Spleen (tissue), 11 donors: ENCODE results near the gene CA5A. TPM values are rescaled to one million over a fixed set of nuclear protein-coding genes. Genes with fewer than 3 reads are reported as not detected.
A peak's percentile ranks its signal among the peaks of the same experiment; 100 is the strongest.
"Not testable (repeated sequence)": the region's sequence is repeated elsewhere in the genome, so short reads cannot be mapped to it uniquely, and the experiment has no call there.

ENCODE experiments used
- DNase-seq: peaks from one replicate; pipeline ENCODE4 v3.0.0-alpha.2; 2020
- H3K27ac ChIP-seq, 8 donors: fragments of 200-600 bp; sonication (generic) in 7 of 8; 1 replicate in 4 of 8; 2 replicates in 4 of 8; pipeline versions ENCODE4 v1.5.0 to v1.8.0; 2016 to 2021; ENCODE audit warnings: inconsistent platforms in 4 of 8, mild to moderate bottlenecking in 4 of 8, moderate library complexity in 1 of 8
- H3K27me3 ChIP-seq, 7 donors: fragments of 200-600 bp; sonication (generic) in 6 of 7; replicated peaks in 1 of 7; 1 replicate in 4 of 7; 2 replicates in 3 of 7; pipeline versions ENCODE4 v1.5.0 to v1.8.0; 2016 to 2021; ENCODE audit warnings: inconsistent platforms in 3 of 7, mild to moderate bottlenecking in 1 of 7
- H3K36me3 ChIP-seq, 6 donors: fragments of 200-600 bp; sonication (generic) in 5 of 6; 1 replicate in 4 of 6; 2 replicates in 2 of 6; pipeline versions ENCODE4 v1.5.0 to v1.8.0; 2016 to 2021; ENCODE audit warnings: inconsistent platforms in 2 of 6
- H3K4me1 ChIP-seq, 6 donors: fragments of 200-600 bp; sonication (generic) in 5 of 6; 1 replicate in 3 of 6; 2 replicates in 3 of 6; pipeline versions ENCODE4 v1.5.0 to v1.8.0; 2016 to 2021; ENCODE audit warnings: inconsistent platforms in 3 of 6
- H3K4me3 ChIP-seq, 8 donors: fragments of 200-600 bp; sonication (generic) in 7 of 8; 1 replicate in 4 of 8; 2 replicates in 4 of 8; pipeline versions ENCODE4 v1.5.0 to v1.8.0; 2016 to 2021; ENCODE audit warnings: inconsistent platforms in 4 of 8, mild to moderate bottlenecking in 4 of 8, moderate library complexity in 2 of 8
- H3K9me3 ChIP-seq, 8 donors: fragments of 200-600 bp; sonication (generic) in 7 of 8; 1 replicate in 4 of 8; 2 replicates in 4 of 8; pipeline versions ENCODE4 v1.5.0 to v1.8.0; 2016 to 2021; ENCODE audit warnings: inconsistent platforms in 4 of 8
- POLR2A ChIP-seq, 3 donors: fragments of 450-650 bp; IDR thresholded peaks; one replicate each; pipeline ENCODE4 v1.5.1; 2017; ENCODE audit warnings: antibody characterized with exemption in 3 of 3, mild to moderate bottlenecking in 1 of 3
- POLR2AphosphoS5 ChIP-seq, 3 donors: sonication (generic); formaldehyde crosslinking; IDR thresholded peaks; one replicate each; pipeline ENCODE4 v1.5.1; 2017; ENCODE audit warnings: antibody characterized with exemption in 3 of 3
- WGBS, 5 donors: extraction: QIAGEN DNeasy Blood & Tissue Kit in 3 of 5; methylation state at CpG; one replicate each; pipeline versions ENCODE4 v1.1.5 to v1.1.7; 2013 to 2018; 5-methylcytosine and 5-hydroxymethylcytosine counted together
- intact Hi-C: fragments of 100-400 bp; cut with DNase I; formaldehyde crosslinking; loops from one replicate; pipeline ENCODE4 v1.15.0; 2023; ENCODE audit warnings: low total_unique reads
- polyA plus RNA-seq, 3 donors: library from polyadenylated mRNA; stranded (reverse); fragments of 200-250 nt; gene quantifications; one replicate each; pipeline ENCODE4 v1.2.1, GENCODE V29; 2013
- total RNA-seq, 7 donors: library from RNA; depleted of rRNA in 3 of 7; stranded (reverse); fragments of >200 nt in 3 of 7; fragmentation: NEBNext Ultra II Directional in 4 of 7; extraction: Animal tissue kit (Norgen Biotek cat#: 25700) in 4 of 7; gene quantifications; one replicate each; pipeline versions ENCODE4 v1.1.0 to v1.2.1, GENCODE V29; 2016 to 2021
- TF ChIP-seq, protein P1 (sequence below), 11 experiments: fragments of 200-600 bp in 7 of 11; fragments of 450-650 bp in 4 of 11; sonication (generic) in 4 of 11; IDR thresholded peaks in 8 of 11; conservative IDR thresholded peaks in 3 of 11; 1 replicate in 7 of 11; 2 replicates in 4 of 11; pipeline versions ENCODE4 v1.4.0 to v1.8.0; 2016 to 2021; ENCODE audit warnings: antibody characterized with exemption in 11 of 11, inconsistent platforms in 4 of 11, mild to moderate bottlenecking in 1 of 11
- donor health status: healthy with polysubstance abuse.
- donor health status: DM: no; HTN: no; CAD: no; lungs with moderate emphysema.
- donor health status: DM: no; HTN: no; CAD: no.
- donor health status: Bipolar disorder and iron deficiency.
- donor health status: healthy.
- donor health status: DM: no; HTN: no; CAD: no.
- donor health status: DM: yes; HTN: yes; CAD: no.

CA5A gene
- total and polyA plus RNA-seq, 10 donors, result not detected

DNA sequence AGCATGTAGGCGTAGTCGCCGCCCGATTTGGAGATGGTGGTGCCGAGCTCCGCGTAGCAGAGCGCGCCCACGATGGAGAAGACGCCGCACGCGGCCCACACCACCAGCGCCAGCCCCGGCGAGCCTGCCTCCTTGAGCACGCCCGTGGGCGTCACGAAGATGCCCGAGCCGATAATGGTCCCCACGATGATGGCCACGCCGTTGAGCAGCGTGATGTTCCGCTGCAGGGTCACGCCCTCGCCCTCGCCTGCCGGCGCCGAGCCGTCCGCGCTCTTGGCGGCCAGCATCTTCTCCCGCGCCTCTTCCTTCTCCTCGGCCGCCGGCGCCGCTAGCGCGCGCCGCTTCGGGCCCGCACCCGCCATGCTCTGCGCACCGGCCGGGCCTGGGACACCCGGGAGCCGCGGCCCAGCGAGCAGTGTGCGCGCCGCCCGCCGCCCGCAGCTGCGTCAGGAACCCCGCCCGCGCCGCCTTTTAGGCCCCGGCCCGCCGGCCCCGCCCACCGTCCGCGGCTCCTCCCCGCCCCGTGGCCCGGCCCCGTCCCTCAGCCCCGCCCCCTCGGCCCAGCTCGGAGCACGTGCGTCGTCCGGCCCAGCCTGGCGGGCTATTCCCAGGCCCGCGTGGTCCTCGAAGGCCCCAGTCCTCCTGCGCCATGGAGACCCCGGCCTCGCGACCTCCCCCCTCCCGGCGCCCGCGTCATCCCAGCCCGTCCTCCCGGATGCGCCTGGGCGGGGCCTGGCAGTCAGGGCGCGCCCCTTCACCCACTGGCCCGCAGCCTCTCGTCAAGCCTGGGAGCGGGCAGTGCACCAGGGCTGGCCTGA lies 67.1 kb downstream of the CA5A start, which contains the start of gene SLC7A5:
TSS of gene SLC7A5 (minus strand) at position 447 of the 818 bp plus-strand sequence. CDS start at position 362, 85 bp downstream.
- peak; percentile 82 to 84 (median 83) for TF ChIP-seq POLR2AphosphoS5 (IDR thresholded peaks at IDR 0.05)
- TF ChIP-seq POLR2A (IDR thresholded peaks at IDR 0.05), result peak in 2 of 3 donors; percentile 22 to 47
- intact Hi-C loops, result not testable (repeated sequence)
- peak within 1 kb of the TSS; percentile 37 to 77 (median 63) for H3K4me3 ChIP-seq

DNA sequence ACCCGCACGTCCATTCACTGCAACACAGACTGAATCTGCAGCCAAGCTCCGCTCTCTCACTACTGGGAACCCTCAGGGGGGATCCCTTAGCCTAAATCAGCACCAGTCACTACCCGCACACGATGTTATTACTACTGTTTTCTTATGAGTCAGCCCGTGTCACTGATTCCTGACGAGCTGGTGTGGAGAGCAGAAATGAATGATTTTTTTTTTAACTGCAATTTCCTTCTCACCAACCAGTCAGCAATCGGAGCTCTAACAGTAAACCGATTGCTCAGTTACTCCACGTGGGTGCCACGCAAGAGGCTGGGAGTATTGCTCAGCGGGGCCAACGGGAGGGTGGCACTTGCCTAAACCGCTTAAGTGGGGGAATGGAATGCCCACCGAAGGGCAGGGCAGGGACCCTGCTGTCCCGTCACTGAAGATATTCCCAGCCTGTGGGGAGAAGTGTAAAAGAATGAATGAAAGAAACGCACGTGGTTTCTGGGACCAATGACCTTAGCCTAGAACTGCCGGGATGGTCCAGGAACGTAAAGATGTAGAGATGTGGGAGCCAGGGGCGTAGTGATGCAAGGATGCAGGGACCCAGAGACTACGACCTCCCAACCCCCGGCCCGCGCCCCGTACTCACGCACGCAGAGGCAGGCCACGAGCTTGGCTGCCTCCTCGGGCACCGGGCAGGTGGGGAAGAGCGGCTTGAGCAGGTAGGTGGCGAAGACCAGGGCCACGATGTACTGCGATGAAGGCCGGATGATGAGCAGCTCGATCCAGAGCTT lies 67.9 kb downstream of the CA5A start:
- DNase-seq, result peak; percentile 79

More for the DNA sequence above, 67.1 kb downstream of the CA5A start, which contains the start of gene SLC7A5:
- H3K27me3 ChIP-seq, result peaks cover 0 to 33% (median 0%) of the 10 kb centered on the region in 7 donors
- not testable (repeated sequence) for H3K36me3 ChIP-seq, H3K9me3 ChIP-seq
- H3K4me1 ChIP-seq, result peaks cover 0 to 73% (median 26%) of the 10 kb centered on the region in 6 donors
- 0 to 4% (median 1%) methylated on average over 14 to 109 of the region's 109 CpGs for WGBS, 5 donors
- H3K27ac ChIP-seq, result peak within 1 kb of the TSS in 6 of 8 donors; percentile 44 to 86 (median 78)
- peak; percentile 97 for DNase-seq

DNA sequence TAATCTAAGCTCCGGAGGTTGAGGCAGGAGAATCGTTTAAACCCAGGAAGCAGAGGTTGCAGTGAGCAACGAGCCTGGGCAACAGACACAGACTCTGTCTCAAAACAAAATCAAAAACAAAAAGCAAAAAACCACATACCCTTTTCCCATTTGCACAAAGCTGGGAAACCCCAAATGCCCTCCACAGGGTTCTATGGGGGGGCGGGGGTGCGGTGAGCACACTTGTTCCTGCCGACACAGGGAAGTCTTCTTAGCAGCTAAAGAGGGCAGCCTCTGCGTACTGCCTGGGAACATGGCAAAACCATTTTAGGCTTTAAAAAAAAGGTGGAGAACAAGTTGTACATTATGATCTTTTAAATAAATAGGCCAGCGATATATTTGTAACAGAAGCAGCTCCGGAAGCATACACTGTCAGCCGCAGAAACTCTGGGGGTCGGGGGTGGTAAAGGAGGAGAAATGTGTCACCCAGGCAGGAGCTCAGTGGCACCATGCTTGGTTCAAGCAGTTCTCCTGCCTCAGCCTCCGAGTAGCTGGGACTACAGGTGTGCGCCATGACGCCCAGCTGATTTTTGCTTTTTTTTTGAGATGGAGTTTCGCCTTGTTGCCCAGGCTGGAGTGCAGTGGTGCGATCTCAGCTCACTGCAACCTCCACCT lies 70.3 kb downstream of the CA5A start:
- peak overlapping the region in 5 of 8 donors; percentile 8 to 86 (median 64) for H3K27ac ChIP-seq
- intact Hi-C loops, result not testable (repeated sequence)
- 61 to 71% (median 64%) methylated on average over 16 of the region's 16 CpGs for WGBS, 5 donors

More for the DNA sequence above, 67.9 kb downstream of the CA5A start:
- Histone ChIP-seq H3K4me1 (peaks cover 0 to 79% (median 26%) of the 10 kb centered on the region in 6 donors), H3K27ac (peak overlapping the region in 5 of 8 donors; percentile 73 to 86 (median 82)), H3K27me3 (peaks cover 0 to 27% (median 0%) of the 10 kb centered on the region in 7 donors), H3K4me3 (peak overlapping the region; percentile 37 to 77 (median 63))
- H3K36me3 ChIP-seq, intact Hi-C loops, H3K9me3 ChIP-seq: not testable (repeated sequence)
- 10 to 25% (median 11%) methylated on average over 24 to 37 of the region's 37 CpGs for WGBS, 5 donors

DNA sequence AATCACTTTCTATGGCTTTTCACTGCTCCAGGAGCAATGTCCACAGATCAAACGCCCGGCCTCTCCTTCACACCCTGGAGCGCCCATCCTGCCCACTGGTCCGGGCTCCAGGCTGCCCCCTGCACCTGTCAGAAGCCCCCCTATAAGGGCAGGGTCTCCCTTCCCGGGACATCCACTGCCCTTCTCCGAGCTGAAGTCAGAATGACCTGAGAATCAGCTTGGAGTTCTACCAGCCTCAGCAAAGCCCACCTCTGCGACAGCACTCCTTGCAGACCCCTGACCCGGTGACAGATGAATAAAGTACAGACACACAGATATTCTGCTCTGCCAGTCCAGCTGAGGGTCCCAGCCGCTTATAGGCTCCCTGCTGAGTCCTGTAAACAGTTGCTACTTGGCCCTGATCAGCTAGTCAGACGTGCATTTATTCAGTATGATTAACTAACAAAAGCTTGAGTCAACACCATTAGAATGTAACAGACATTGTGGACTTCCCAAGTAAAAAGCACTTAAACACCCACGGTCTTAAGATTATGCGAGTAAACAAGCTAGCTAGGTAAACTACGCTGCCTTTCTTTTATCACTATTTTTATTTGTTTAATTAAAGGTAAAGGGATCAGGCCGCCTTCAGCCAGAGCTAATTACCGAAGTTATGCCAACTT lies 71.9 kb downstream of the CA5A start:
- TF ChIP-seq POLR2AphosphoS5 (IDR thresholded peaks at IDR 0.05) (no peak), POLR2A (IDR thresholded peaks at IDR 0.05) (no peak)
- TF ChIP-seq, protein P1, sequence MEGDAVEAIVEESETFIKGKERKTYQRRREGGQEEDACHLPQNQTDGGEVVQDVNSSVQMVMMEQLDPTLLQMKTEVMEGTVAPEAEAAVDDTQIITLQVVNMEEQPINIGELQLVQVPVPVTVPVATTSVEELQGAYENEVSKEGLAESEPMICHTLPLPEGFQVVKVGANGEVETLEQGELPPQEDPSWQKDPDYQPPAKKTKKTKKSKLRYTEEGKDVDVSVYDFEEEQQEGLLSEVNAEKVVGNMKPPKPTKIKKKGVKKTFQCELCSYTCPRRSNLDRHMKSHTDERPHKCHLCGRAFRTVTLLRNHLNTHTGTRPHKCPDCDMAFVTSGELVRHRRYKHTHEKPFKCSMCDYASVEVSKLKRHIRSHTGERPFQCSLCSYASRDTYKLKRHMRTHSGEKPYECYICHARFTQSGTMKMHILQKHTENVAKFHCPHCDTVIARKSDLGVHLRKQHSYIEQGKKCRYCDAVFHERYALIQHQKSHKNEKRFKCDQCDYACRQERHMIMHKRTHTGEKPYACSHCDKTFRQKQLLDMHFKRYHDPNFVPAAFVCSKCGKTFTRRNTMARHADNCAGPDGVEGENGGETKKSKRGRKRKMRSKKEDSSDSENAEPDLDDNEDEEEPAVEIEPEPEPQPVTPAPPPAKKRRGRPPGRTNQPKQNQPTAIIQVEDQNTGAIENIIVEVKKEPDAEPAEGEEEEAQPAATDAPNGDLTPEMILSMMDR (IDR thresholded peaks at IDR 0.05 in 8 of 11, conservative IDR thresholded peaks at IDR 0.05 in 3 of 11), result no peak
- Histone ChIP-seq H3K27ac (peak overlapping the region in 4 of 8 donors; percentile 50 to 86 (median 70)), H3K9me3 (no peaks in the 10 kb centered on the region), H3K36me3 (peaks cover 0 to 8% (median 0%) of the 10 kb centered on the region in 6 donors), H3K27me3 (peaks cover 0 to 15% (median 0%) of the 10 kb centered on the region in 7 donors), H3K4me3 (no peak overlapping the region), H3K4me1 (peaks cover 0 to 79% (median 18%) of the 10 kb centered on the region in 6 donors)
- intact Hi-C loops, result no loop called here
- no peak for DNase-seq
- 83 to 94% (median 89%) methylated on average over 15 of the region's 15 CpGs for WGBS, 5 donors

More for the DNA sequence above, 70.3 kb downstream of the CA5A start:
- peaks cover 0 to 87% (median 24%) of the 10 kb centered on the region in 6 donors for H3K4me1 ChIP-seq
- DNase-seq, result peak; percentile 72
- H3K9me3 ChIP-seq, H3K36me3 ChIP-seq: not testable (repeated sequence)
- H3K27me3 ChIP-seq, result peaks cover 0 to 15% (median 0%) of the 10 kb centered on the region in 7 donors
- TF ChIP-seq POLR2AphosphoS5 (IDR thresholded peaks at IDR 0.05), result peak in 1 of 3 donors; percentile 37
- peak overlapping the region in 2 of 8 donors; percentile 64 to 77 for H3K4me3 ChIP-seq

DNA sequence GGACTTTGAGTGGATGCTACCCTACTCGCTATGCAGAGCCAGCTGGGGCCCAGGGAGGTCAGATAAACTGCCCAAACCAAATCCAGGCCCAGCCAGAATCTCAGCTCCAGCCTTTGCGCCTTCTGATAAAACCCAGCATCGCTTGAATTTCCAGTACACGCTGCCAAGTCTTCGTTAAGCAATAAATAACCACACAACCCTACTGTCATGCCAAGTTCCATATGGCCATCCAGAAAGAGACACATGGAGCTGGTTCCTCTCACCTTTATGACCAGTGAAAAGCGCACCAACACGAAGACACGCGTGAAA lies 73.0 kb downstream of the CA5A start:
- H3K27me3 ChIP-seq, intact Hi-C loops, H3K9me3 ChIP-seq, H3K4me3 ChIP-seq, H3K27ac ChIP-seq, H3K36me3 ChIP-seq: not testable (repeated sequence)
- DNase-seq, result peak; percentile 64
- WGBS, 5 donors, result 76 to 94% (median 91%) methylated on average over 9 of the region's 9 CpGs
- H3K4me1 ChIP-seq, result peaks cover 0 to 75% (median 18%) of the 10 kb centered on the region in 6 donors

DNA sequence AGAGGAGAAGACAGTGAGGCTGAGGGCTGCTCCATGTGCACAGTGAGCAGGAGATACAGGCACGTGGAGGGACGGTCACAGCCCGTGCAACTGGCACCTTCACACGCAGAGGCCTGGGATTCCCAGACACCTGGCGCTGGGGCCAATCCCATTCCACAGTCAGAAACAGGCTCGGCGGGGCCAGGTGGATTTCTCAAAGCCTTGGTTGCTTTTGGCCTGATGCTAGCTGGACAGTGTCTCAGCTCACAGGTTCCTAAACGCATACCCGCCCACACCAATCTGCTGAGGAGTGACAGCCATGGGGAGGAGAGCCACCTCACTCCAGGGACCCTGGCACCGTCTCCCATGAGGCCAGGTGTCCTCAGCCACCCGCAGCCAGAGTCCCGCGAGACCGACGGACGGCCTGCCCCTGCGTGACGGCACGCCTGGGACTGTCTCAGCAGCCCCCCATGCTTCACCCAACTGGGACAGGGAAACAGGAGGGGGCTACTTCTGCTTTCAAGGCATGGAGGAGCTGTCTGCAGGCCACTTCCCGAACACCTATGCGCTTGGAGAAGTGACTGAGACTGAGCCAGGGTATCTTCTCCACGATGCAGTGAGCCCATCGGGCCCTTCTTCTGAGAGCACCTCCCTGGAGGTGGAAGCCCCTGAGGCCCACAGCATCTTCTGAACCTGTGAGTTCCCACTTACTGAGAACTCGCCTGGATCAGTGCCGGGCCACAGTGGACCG lies 73.6 kb downstream of the CA5A start:
- not testable (repeated sequence) for H3K27ac ChIP-seq
- DNase-seq, result peak; percentile 56
- peaks cover 0 to 73% (median 12%) of the 10 kb centered on the region in 6 donors for H3K4me1 ChIP-seq

DNA sequence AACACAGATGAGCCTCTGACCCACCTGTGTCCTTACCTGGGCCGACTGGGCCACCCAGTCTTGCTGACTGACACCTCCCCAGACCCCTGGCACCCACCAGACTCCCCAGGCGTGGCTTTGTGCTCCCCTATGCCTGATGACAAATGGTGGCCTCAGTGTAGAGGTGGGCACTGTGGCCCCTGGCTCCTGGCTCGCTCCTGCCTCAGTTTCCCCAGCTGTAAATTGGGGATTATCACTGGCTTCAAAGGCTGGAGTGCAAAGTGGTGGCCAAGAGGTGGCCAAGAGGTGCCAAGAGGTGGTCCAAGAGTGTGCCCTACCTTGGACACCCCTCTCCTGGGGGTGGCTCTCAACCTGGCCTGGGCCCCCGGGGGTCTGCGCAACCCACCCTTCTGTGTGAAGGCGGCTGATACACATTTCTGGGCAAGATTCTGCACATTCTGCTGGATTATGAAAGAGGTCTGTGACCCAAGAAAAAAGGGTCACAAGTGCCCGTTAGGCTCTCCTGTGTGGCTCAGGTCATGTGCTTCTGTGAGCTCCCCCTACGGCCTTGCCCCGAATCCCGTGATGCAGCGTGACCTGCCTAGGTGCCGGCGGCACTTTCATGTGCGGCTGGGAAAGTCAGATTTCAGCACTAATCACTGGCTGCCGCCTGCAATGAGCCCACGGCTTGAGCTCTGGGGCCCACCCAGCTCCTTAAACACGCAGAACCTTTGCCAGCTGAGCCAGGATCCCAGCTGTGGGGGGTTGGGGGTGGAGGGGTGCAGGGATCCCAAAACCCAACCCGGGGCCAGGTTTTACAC lies 74.8 kb downstream of the CA5A start:
- intact Hi-C loops, H3K4me3 ChIP-seq, H3K36me3 ChIP-seq, H3K9me3 ChIP-seq, H3K27me3 ChIP-seq: not testable (repeated sequence)
- peak overlapping the region in 2 of 8 donors; percentile 3 to 17 for H3K27ac ChIP-seq
- WGBS, 5 donors, result 79 to 95% (median 88%) methylated on average over 15 to 18 of the region's 18 CpGs
- peak; percentile 53 for DNase-seq
- H3K4me1 ChIP-seq, result peaks cover 0 to 73% (median 16%) of the 10 kb centered on the region in 6 donors

More for the DNA sequence above, 73.6 kb downstream of the CA5A start:
- H3K27me3 ChIP-seq, H3K9me3 ChIP-seq, H3K36me3 ChIP-seq, H3K4me3 ChIP-seq, intact Hi-C loops: not testable (repeated sequence)
- 82 to 92% (median 89%) methylated on average over 16 to 26 of the region's 26 CpGs for WGBS, 5 donors
